Activated T-cell treated with anti-CD3 and anti-CD28 coated beads, Interleukin-2, amount 50 U/mL, for 24 hours (primary cell): Measurements from ENCODE around the gene NUP98.
A peak's percentile ranks its signal among the peaks of the same experiment; 100 is the strongest.
"Not testable (repeated sequence)": the region's sequence is repeated elsewhere in the genome, so short reads cannot be mapped to it uniquely, and the experiment has no call there.

ENCODE experiments used
- DNase-seq: peaks from one replicate; pipeline ENCODE4 v3.0.0-alpha.2; 2020
- H3K27ac Mint-ChIP-seq: 2 replicates; pipeline ENCODE4 v1.8.0; 2020; ENCODE audit warnings: mild to moderate bottlenecking, mixed read lengths
- H3K27me3 Mint-ChIP-seq: 2 replicates; pipeline ENCODE4 v1.8.0; 2020; ENCODE audit warnings: mixed read lengths
- H3K36me3 Mint-ChIP-seq: 2 replicates; pipeline ENCODE4 v1.8.0; 2020; ENCODE audit warnings: low read depth, mixed read lengths
- H3K4me1 Mint-ChIP-seq: 2 replicates; pipeline ENCODE4 v1.8.0; 2020; ENCODE audit warnings: low read depth, mixed read lengths
- H3K4me3 Mint-ChIP-seq: 2 replicates; pipeline ENCODE4 v1.8.0; 2020; ENCODE audit warnings: mild to moderate bottlenecking, moderate library complexity, mixed read lengths
- H3K9me3 Mint-ChIP-seq: 2 replicates; pipeline ENCODE4 v1.8.0; 2020; ENCODE audit warnings: mixed read lengths

Gene NUP98

DNA sequence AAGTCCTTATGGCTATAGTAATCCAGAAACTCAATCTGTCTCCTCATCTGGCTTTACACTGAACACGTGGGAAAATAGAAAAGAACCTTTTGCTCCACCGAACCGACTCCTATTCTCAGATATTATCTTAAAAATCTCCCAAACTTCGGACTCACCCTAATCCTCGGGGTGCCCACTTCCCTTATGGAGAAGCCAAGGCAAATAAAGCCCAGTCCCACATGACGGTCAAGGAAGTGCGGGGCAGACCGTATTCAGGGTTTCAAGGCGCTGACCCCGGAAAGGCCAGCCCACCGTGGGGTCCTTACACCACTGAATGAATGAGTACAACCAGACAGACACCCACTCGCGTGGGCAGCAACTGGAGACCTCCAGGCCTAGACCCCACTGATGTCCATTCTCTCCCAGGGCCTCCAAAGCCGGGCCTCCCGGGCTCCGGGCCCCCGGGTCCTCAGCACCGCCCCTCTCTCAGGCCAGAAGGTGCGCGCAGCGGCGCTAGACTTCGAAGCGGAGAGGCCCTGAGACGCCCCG is 489 bp downstream of the NUP98 start:
- Mint-ChIP-seq H3K27me3 (no peaks in the 10 kb centered on the region), H3K4me1 (peaks cover 51% of the 10 kb centered on the region), H3K9me3 (no peaks in the 10 kb centered on the region), H3K4me3 (peak overlapping the region; percentile 94), H3K27ac (peak overlapping the region; percentile 98), H3K36me3 (peaks cover 53% of the 10 kb centered on the region)
- no peak for DNase-seq

DNA sequence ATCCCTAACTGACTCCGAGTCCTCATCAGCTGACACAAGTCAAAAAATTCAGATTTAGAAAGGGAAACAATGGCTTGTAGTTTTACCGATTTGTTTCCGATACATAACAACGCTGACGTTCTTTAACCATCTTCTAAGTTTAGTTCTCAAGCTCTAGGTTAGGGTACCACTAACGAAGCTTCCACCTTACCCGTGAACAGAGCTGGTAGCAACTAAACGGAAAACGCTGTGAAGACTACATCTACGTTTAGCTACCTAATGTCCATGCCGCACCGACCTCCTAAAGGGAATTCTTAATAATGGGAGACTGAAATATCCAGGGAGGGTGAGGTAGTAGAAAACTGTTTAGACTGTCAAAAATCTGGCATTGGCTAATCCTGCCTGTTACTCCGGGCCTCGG is 1.0 kb downstream of the NUP98 start:
- H3K36me3 Mint-ChIP-seq = peaks cover 59% of the 10 kb centered on the region
- DNase-seq = peak; percentile 6
- H3K27me3 Mint-ChIP-seq = no peaks in the 10 kb centered on the region
- peak overlapping the region; percentile 94 for H3K4me3 Mint-ChIP-seq
- H3K27ac Mint-ChIP-seq = peak overlapping the region; percentile 98
- H3K9me3 Mint-ChIP-seq = no peaks in the 10 kb centered on the region
- peaks cover 51% of the 10 kb centered on the region for H3K4me1 Mint-ChIP-seq

DNA sequence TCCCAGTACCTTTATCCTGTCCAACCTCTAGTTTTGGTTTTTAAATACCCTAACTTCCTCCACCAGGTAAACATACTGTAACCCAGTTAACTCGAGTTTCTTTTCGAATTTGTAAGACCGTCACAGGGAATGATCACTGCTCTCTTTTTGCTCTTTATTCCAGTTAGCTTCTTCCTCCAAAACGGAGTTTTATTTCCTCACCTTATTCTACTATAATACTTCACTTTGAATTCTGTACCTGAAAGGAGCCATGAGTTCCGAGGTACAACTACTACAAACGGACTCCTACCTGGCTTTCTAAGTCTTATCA is 1.4 kb downstream of the NUP98 start:
- peak overlapping the region; percentile 94 for H3K4me3 Mint-ChIP-seq
- H3K27me3 Mint-ChIP-seq = no peaks in the 10 kb centered on the region
- no peak for DNase-seq
- peak overlapping the region; percentile 98 for H3K27ac Mint-ChIP-seq
- H3K36me3 Mint-ChIP-seq = peaks cover 61% of the 10 kb centered on the region
- H3K9me3 Mint-ChIP-seq = no peaks in the 10 kb centered on the region
- peaks cover 51% of the 10 kb centered on the region for H3K4me1 Mint-ChIP-seq

DNA sequence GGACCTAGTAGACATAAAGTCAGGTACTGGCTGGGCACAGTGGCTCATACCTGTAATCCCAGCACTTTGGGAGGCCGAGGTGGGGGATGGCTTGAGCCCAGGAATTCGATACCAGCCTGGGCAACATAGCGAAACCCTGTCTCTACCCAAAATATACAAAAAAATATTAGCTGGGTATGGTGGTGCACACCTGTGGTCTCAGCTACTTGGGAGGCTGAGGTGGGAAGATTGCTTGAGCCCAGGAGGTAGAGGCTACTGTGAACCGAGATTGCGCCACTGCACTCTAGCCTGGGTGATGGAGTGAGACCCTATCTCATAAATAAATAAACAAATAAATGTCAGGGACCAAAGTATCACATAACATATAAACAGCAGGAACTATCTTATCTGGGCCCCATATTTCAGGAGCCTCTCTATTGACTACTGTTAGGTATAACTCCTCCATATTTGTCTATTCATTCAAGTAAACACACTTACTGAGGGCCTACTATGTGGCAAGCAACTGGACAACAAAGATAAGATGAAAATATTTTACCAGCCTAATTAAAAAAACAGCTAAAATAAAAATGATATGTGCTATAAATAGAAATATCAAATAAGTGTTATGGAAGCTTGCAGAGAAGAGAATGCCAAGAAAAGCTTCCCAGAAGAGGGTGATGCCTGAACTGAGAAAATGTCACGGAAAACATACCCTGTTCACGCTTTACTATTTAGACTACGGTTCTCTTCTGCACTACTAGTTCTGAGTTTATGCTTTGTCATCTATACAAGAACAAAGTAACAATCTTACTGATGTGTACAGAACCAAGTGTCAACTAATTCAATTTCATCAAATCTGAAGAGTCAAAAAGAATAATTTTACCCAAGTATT is 2.0 kb downstream of the NUP98 start:
- Mint-ChIP-seq H3K36me3 (peaks cover 67% of the 10 kb centered on the region), H3K9me3 (no peaks in the 10 kb centered on the region), H3K4me1 (peaks cover 55% of the 10 kb centered on the region), H3K27ac (peak overlapping the region; percentile 98), H3K27me3 (no peaks in the 10 kb centered on the region), H3K4me3 (peak overlapping the region; percentile 94)
- peak; percentile 3 for DNase-seq

DNA sequence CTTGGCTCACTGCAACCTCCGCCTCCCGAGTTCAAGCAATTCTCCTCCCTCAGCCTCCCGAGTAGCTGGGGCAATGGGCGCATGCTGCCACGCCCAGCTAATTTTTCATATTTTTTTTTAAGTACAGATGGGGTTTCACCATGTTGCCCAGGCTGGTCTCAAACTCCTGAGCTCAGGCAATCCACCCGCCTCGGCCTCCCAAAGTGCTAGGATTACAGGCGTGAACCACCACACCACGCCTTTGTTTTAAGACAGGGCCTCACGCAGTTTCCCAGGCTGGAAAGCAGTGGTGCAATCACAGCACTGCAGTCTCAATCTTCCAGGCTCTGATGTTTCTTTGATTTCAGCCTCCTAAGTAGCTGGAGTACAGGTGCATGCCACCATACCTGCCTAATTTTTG is 3.0 kb downstream of the NUP98 start:
- peak; percentile 19 for DNase-seq
- Mint-ChIP-seq H3K27ac (peak overlapping the region; percentile 47), H3K4me1 (peaks cover 58% of the 10 kb centered on the region), H3K4me3 (peak overlapping the region; percentile 94), H3K36me3 (peaks cover 75% of the 10 kb centered on the region)
- not testable (repeated sequence) for H3K27me3 Mint-ChIP-seq, H3K9me3 Mint-ChIP-seq

DNA sequence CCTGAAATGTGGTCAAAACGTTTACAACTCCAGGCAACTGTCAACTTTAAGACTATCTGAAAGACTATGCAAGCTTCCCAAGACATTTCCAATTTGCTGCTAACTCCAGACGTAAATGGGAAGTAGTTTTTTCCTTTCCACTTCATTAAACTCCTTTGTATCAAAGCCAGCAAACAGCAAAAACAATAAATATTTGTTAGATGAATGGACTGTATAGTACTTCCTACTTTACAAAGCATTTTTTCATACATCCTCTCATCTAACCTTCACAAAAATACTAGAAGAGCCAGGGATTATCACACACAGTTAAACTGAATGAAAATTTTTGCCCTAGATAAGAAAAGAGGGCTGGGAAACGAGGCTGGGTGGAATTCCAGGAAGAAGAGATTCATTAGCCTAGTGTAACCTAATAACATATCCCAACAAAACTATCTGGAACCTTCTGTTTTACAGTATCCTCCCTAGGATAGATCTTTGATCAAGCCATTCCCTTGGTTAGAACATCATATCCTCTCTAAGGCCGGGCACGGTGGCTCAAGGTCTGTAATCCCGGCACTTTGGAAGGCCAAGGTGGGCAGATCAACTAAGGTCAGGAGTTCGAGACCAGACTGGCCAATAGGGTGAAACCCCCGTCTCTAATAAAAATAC is 10.4 kb downstream of the NUP98 start:
- no peaks in the 10 kb centered on the region for H3K27me3 Mint-ChIP-seq
- H3K9me3 Mint-ChIP-seq = no peaks in the 10 kb centered on the region
- H3K4me3 Mint-ChIP-seq = no peak overlapping the region
- H3K27ac Mint-ChIP-seq = peak overlapping the region; percentile 11
- H3K36me3 Mint-ChIP-seq = peaks cover 85% of the 10 kb centered on the region
- H3K4me1 Mint-ChIP-seq = peaks cover 74% of the 10 kb centered on the region
- peak; percentile 7 for DNase-seq

DNA sequence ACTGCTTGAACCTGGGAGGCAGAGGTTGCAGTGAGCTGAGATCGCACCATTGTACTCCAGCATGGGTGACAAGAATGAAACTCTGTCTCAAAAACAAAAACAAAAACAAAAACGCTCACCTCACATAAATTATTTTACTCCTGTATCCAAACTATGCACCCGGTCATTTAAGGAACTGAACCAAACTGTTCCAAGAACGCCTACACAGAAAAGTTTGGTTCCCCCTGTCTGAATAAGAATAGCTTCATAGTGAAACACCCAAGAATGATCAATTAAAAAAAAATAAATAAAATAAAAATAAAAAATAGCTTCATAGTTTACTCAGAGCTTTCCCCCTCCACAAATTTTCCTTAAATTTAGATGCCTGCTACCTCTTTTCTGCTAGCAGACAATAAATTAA is 13.7 kb downstream of the NUP98 start:
- no peak for DNase-seq
- Mint-ChIP-seq H3K27me3 (no peaks in the 10 kb centered on the region), H3K36me3 (peaks cover 84% of the 10 kb centered on the region), H3K4me3 (no peak overlapping the region), H3K4me1 (peaks cover 65% of the 10 kb centered on the region), H3K27ac (peak overlapping the region; percentile 37), H3K9me3 (no peaks in the 10 kb centered on the region)

DNA sequence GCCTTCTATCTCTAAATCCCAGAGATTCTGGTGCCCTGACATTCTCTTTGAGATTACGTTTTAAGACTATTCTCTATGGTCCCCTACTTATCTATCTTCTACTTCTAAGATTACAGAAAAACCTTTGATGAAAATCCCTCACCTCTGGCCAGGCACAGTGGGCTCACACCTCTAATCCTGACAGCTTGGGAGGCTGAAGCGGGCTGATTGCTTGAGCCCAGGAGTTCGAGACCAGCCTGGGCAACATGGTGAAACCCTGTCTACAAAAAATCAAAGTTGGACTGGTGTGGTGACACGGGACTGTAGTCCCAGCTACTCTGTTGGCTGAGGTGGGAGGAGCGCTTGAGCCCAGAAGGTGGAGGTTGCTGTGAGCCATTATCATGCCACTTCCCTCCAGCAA is 14.4 kb downstream of the NUP98 start:
- Mint-ChIP-seq H3K4me1 (peaks cover 63% of the 10 kb centered on the region), H3K9me3 (no peaks in the 10 kb centered on the region), H3K36me3 (peaks cover 86% of the 10 kb centered on the region), H3K4me3 (no peak overlapping the region), H3K27ac (peak overlapping the region; percentile 59), H3K27me3 (no peaks in the 10 kb centered on the region)
- DNase-seq = no peak

DNA sequence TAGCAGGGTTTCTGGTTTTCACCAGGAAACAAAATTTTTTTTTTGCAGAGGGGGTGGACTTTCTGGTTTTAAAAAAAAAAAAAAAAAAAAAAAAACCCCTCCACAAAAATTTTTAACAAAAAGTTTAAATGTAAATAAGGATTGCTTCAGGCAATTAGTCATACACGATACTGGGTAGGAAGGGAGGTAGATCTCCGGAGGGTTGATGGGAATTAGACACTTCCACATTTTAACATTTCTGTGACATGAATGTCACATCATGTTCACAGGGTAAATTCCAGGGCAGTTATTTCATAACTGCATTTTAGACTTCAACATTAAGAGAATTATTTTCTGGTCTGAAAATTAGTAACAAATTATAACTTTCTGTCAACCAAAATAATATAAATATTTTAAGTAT is 15.9 kb downstream of the NUP98 start:
- no peak for DNase-seq
- Mint-ChIP-seq H3K4me3 (no peak overlapping the region), H3K9me3 (no peaks in the 10 kb centered on the region)

DNA sequence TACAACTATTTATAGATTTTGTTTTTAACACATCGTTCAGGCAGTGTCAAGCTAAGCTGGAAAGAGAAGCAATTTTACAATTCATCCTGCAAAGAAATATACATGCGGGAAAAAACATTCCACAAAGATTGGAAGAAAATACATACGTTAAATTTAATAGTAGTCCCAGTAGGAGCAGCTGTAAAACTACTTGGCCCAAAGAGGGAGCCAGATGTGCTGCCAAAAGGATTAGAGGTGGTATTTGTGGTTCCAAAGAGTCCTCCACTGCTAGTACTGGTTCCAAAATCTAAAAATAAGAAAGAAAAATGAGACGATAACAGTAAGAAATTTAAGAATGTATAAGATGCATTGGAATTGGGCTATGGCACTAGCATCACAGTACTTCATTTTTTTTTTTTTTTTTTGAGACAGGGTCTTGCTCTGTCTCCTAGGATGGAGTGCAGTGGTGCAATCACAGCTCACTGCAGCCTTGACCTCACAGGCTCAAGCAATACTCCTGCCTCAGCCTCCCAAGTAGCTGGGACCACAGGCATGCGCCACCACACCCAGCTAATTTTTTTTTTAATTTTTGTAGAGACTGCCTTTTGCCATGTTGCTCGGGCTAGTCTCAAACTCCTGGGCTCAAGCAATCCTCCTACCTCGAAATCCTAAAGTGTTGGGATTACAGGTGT is 21.5 kb downstream of the NUP98 start:
- no peaks in the 10 kb centered on the region for H3K9me3 Mint-ChIP-seq
- H3K4me3 Mint-ChIP-seq = no peak overlapping the region
- no peaks in the 10 kb centered on the region for H3K4me1 Mint-ChIP-seq
- no peak for DNase-seq
- no peaks in the 10 kb centered on the region for H3K27me3 Mint-ChIP-seq
- H3K27ac Mint-ChIP-seq = no peak overlapping the region
- peaks cover 88% of the 10 kb centered on the region for H3K36me3 Mint-ChIP-seq

More for the DNA sequence above, 15.9 kb downstream of the NUP98 start:
- Mint-ChIP-seq H3K27ac (peak overlapping the region; percentile 59), H3K27me3 (no peaks in the 10 kb centered on the region), H3K36me3 (peaks cover 84% of the 10 kb centered on the region), H3K4me1 (peaks cover 47% of the 10 kb centered on the region)

DNA sequence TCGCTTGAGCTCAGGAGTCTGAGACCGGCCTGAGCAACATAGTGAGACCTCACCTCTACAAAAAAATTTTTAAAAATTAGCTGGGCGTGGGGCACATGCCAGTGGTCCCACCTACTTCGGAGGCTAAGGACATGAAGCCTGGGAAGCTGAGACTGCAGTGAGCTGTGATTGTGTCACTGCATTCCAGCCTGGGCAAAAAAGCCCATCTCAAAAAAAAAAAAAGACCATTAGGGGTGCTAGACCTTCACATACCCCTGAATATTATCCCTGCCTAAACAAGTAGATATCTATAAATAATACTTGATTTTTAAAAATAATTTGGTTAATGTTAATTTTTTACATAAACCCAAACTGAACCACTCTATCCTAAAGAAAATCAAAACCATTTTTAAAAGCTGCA is 24.2 kb downstream of the NUP98 start:
- no peaks in the 10 kb centered on the region for H3K9me3 Mint-ChIP-seq
- H3K4me3 Mint-ChIP-seq = no peak overlapping the region
- no peak for DNase-seq
- no peaks in the 10 kb centered on the region for H3K27me3 Mint-ChIP-seq
- no peak overlapping the region for H3K27ac Mint-ChIP-seq
- H3K36me3 Mint-ChIP-seq = peaks cover 88% of the 10 kb centered on the region
- H3K4me1 Mint-ChIP-seq = no peaks in the 10 kb centered on the region

DNA sequence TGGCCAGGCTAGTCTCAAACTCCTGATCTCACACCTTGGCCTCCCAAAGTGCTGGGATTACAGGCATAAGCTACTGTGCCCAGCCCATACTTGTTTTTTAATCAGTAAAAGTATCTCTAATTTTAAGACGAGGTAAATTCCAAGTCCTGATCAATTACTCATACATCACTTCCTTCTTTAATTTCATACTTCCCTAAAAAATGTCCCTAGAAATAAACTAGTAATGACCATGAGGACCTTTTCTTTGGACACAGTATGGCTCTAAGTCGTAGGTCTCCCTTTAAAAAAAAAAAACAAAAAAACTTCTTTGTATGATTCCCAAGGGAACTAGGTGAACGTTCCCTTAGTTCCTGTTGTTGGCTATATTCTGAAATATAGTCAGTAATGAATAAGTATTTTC is 29.8 kb downstream of the NUP98 start:
- Mint-ChIP-seq H3K27ac (no peak overlapping the region), H3K36me3 (peaks cover 94% of the 10 kb centered on the region), H3K27me3 (no peaks in the 10 kb centered on the region)

DNA sequence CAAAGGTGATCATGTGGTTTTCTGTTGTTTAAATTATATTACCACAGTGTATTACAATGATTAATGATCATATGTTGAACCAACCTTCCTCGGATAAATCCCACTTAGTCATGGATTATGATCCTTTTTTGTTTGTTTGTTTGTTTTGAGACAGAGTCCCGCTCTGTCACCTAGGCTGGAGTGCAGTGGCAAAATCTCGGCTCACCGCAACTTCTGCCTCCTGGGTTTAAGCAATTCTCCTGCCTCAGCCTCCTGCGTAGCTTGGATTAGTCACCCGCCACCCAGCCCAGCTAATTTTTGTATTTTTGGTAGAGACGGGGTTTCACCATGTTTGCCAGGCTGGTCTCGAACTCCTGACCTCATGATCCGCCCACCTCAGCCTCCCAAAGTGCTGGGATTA is 30.5 kb downstream of the NUP98 start:
- DNase-seq, H3K4me3 Mint-ChIP-seq, H3K9me3 Mint-ChIP-seq, H3K27me3 Mint-ChIP-seq, H3K4me1 Mint-ChIP-seq: not testable (repeated sequence)
- H3K27ac Mint-ChIP-seq = peak overlapping the region; percentile 40
- peaks cover 94% of the 10 kb centered on the region for H3K36me3 Mint-ChIP-seq

More for the DNA sequence above, 29.8 kb downstream of the NUP98 start:
- DNase-seq = no peak
- Mint-ChIP-seq H3K4me1 (no peaks in the 10 kb centered on the region), H3K4me3 (no peak overlapping the region), H3K9me3 (no peaks in the 10 kb centered on the region)

DNA sequence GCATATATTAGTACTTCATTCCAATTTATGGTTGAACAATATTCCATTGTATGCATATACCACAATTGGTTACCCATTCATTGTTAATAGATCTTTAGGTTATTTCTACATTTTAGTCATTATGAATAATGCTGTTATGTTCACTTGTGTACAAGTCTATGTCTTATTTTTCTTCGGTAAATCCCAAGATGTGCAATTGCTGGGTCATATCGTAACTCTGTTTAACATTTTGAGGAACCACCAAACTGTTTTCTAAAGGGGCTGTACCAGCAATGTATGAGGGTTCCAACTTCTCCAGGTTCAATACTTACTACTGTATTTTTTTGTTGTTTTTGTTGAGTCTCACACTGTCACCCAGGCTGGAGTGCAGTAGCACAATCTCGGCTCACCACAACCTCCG is 33.1 kb downstream of the NUP98 start:
- Mint-ChIP-seq H3K9me3 (no peaks in the 10 kb centered on the region), H3K27ac (no peak overlapping the region), H3K27me3 (no peaks in the 10 kb centered on the region), H3K4me1 (no peaks in the 10 kb centered on the region), H3K4me3 (no peak overlapping the region), H3K36me3 (peaks cover 92% of the 10 kb centered on the region)
- DNase-seq = no peak

DNA sequence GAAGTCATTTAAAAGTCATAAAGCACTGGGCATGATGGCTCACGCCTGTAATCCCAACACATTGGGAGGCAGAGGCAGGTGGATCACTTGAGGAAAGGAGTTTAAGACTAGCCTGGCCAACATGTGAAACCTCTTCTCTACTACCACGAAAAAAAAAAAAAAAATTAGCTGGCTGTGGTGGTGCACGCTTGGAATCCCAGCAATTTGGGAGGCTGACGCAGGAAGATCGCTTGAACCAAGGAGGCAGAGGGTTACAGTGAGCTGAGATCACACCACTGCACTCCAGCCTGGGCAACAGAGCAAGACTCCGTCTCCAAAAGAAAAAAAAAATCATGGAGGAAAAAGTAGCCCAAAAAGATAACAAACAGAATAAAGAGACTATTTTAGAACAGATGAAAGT is 42.2 kb downstream of the NUP98 start:
- Mint-ChIP-seq H3K4me1 (no peaks in the 10 kb centered on the region), H3K36me3 (peaks cover 84% of the 10 kb centered on the region), H3K27me3 (no peaks in the 10 kb centered on the region), H3K4me3 (no peak overlapping the region), H3K9me3 (no peaks in the 10 kb centered on the region), H3K27ac (peak overlapping the region; percentile 37)
- no peak for DNase-seq
